OCI-LY1 (cell line): Measurements from ENCODE around the gene FBLIM1.

Experiments used
- H2AFZ ChIP-seq: fragments of 200-600 bp; sonication (generic), shearing (Covaris generic); 2 replicates; pipeline ENCODE4 v1.6.0; 2014; ENCODE audit warnings: antibody characterized with exemption, mild to moderate bottlenecking, low read length
- H3F3A ChIP-seq: fragments of 200-600 bp; sonication (generic), shearing (Covaris generic); 2 replicates; pipeline ENCODE4 v1.6.0; 2014; ENCODE audit warnings: mild to moderate bottlenecking, antibody characterized with exemption, low read length, moderate library complexity; ENCODE audit not compliant: insufficient read depth
- H3K27ac ChIP-seq: fragments of 200-600 bp; sonication (generic); 2 replicates; pipeline ENCODE4 v1.5.1; 2014; ENCODE audit warnings: low read length, mixed run types, mild to moderate bottlenecking, low read depth; ENCODE audit not compliant: poor library complexity, severe bottlenecking
- H3K27me3 ChIP-seq: fragments of 200-600 bp; sonication (generic); 2 replicates; pipeline ENCODE4 v1.6.0; 2014; ENCODE audit warnings: antibody characterized with exemption, mild to moderate bottlenecking, low read length, moderate library complexity; ENCODE audit not compliant: insufficient read depth
- H3K36me3 ChIP-seq: fragments of 200-600 bp; sonication (generic); 2 replicates; pipeline ENCODE4 v1.6.1; 2014; ENCODE audit warnings: mild to moderate bottlenecking, antibody characterized with exemption, low read length, moderate library complexity, mixed read lengths; ENCODE audit not compliant: insufficient read depth
- H3K4me1 ChIP-seq: fragments of 200-600 bp; sonication (generic); 2 replicates; pipeline ENCODE4 v1.5.1; 2014; ENCODE audit warnings: mild to moderate bottlenecking, low read length, moderate library complexity; ENCODE audit not compliant: insufficient read depth, severe bottlenecking
- H3K4me2 ChIP-seq: fragments of 200-600 bp; sonication (generic), shearing (Covaris generic); 2 replicates; pipeline ENCODE4 v1.6.1; 2014; ENCODE audit warnings: low read length
- H3K4me3 ChIP-seq: fragments of 200-600 bp; sonication (generic); 2 replicates; pipeline ENCODE4 v1.5.1; 2014; ENCODE audit warnings: low read length, low read depth, mild to moderate bottlenecking, mixed read lengths; ENCODE audit not compliant: poor library complexity, severe bottlenecking
- H3K79me2 ChIP-seq: fragments of 200-600 bp; shearing (Covaris generic); 2 replicates; pipeline ENCODE4 v1.6.1; 2016; ENCODE audit warnings: mixed run types, low read length, mixed read lengths; ENCODE audit not compliant: insufficient read depth
- H3K9ac ChIP-seq: fragments of 200-600 bp; sonication (generic), shearing (Covaris generic); 2 replicates; pipeline ENCODE4 v1.6.1; 2014; ENCODE audit warnings: mild to moderate bottlenecking, low read length, mixed read lengths
- H3K9me2 ChIP-seq: fragments of 200-600 bp; sonication (generic), shearing (Covaris generic); 2 replicates; pipeline ENCODE4 v1.6.1; 2014; ENCODE audit warnings: low read depth, mild to moderate bottlenecking, low read length, mixed read lengths
- H3K9me3 ChIP-seq: fragments of 200-600 bp; shearing (Covaris generic); 2 replicates; pipeline ENCODE4 v1.6.1; 2014; ENCODE audit warnings: low read length, mixed read lengths
- H4K20me1 ChIP-seq: fragments of 200-600 bp; sonication (generic), shearing (Covaris generic); 2 replicates; pipeline ENCODE4 v1.6.0; 2016; ENCODE audit warnings: mild to moderate bottlenecking, low read length; ENCODE audit not compliant: insufficient read depth
- EZH2 ChIP-seq: fragments of 200-600 bp; sonication (generic), shearing (Covaris generic); IDR thresholded peaks from 2 replicates; pipeline ENCODE4 v1.8.0; 2017; ENCODE audit warnings: borderline replicate concordance, mixed run types, mild to moderate bottlenecking, antibody characterized with exemption, low read length, moderate library complexity, mixed read lengths
- TF ChIP-seq, protein P1 (sequence below): fragments of 200-600 bp; sonication (generic), shearing (Covaris generic); IDR thresholded peaks from 2 replicates; pipeline ENCODE4 v1.5.1; 2017; ENCODE audit warnings: mild to moderate bottlenecking, antibody characterized with exemption, low read length, moderate library complexity, mixed read lengths

The FBLIM1 gene

DNA sequence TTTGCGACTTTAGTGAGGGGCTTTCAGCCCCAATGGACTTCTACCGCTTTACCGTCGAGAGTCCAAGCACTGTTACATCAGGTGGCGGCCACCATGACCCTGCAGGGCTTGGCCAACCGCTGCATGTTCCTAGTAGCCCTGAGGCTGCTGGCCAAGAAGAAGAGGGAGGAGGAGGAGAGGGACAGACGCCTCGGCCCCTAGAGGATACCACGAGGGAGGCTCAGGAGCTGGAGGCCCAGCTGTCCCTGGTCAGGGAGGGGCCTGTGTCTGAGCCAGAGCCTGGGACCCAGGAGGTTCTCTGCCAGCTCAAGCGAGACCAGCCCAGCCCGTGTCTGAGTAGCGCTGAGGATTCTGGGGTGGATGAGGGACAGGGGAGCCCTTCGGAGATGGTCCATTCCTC is 31.2 kb upstream of the FBLIM1 start:
- Histone ChIP-seq H3K9ac (no peak overlapping the region), H3K27me3 (no peaks in the 10 kb centered on the region), H3F3A (no peaks in the 10 kb centered on the region), H3K9me3 (no peaks in the 10 kb centered on the region), H3K27ac (no peak overlapping the region), H4K20me1 (no peaks in the 10 kb centered on the region), H3K4me2 (no peak overlapping the region), H2AFZ (no peak overlapping the region), H3K4me3 (no peak overlapping the region), H3K79me2 (no peaks in the 10 kb centered on the region), H3K36me3 (peaks cover 59% of the 10 kb centered on the region), H3K4me1 (no peaks in the 10 kb centered on the region), H3K9me2 (no peaks in the 10 kb centered on the region)
- TF ChIP-seq EZH2 = no peak
- TF ChIP-seq, protein P1, sequence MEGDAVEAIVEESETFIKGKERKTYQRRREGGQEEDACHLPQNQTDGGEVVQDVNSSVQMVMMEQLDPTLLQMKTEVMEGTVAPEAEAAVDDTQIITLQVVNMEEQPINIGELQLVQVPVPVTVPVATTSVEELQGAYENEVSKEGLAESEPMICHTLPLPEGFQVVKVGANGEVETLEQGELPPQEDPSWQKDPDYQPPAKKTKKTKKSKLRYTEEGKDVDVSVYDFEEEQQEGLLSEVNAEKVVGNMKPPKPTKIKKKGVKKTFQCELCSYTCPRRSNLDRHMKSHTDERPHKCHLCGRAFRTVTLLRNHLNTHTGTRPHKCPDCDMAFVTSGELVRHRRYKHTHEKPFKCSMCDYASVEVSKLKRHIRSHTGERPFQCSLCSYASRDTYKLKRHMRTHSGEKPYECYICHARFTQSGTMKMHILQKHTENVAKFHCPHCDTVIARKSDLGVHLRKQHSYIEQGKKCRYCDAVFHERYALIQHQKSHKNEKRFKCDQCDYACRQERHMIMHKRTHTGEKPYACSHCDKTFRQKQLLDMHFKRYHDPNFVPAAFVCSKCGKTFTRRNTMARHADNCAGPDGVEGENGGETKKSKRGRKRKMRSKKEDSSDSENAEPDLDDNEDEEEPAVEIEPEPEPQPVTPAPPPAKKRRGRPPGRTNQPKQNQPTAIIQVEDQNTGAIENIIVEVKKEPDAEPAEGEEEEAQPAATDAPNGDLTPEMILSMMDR = no peak

DNA sequence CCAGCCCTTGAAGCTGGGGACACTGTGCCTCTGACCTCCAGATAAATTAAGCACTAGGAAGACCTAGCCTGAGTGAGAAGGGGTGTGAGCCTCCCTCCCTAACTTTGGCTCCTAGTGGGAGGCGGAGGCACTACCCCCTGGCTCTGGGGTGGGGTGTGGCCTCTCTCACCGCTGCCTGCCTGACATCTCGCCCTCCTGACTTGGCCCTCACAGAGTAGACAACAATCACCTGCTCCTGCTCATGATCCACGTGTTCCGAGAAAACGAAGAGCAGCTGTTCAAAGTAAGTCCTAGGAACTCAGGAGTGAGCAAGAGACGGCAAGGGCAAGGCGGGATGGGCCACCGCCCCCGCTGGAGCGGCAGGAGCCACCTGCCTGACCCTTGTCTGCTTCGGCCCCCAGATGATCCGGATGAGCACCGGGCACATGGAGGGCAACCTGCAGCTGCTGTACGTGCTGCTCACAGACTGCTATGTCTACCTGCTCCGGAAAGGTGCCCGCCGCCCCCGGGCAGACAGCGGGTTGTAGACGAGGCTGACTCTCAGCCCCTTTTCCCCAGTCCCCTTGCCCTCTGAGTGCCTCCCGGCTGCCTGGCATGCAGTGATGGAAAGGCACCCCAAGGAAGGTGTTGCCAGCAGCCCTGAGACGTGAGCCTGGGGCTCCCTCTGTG is 30.6 kb upstream of the FBLIM1 start:
- Histone ChIP-seq H4K20me1 (no peaks in the 10 kb centered on the region), H3K27ac (no peak overlapping the region), H3K9me2 (no peaks in the 10 kb centered on the region), H3K36me3 (peaks cover 60% of the 10 kb centered on the region), H3K9me3 (no peaks in the 10 kb centered on the region), H3F3A (no peaks in the 10 kb centered on the region), H3K4me2 (no peak overlapping the region), H3K4me1 (no peaks in the 10 kb centered on the region), H3K27me3 (no peaks in the 10 kb centered on the region), H3K9ac (no peak overlapping the region), H2AFZ (no peak overlapping the region), H3K4me3 (no peak overlapping the region), H3K79me2 (no peaks in the 10 kb centered on the region)
- TF ChIP-seq EZH2 = no peak
- TF ChIP-seq, protein P1 = no peak

DNA sequence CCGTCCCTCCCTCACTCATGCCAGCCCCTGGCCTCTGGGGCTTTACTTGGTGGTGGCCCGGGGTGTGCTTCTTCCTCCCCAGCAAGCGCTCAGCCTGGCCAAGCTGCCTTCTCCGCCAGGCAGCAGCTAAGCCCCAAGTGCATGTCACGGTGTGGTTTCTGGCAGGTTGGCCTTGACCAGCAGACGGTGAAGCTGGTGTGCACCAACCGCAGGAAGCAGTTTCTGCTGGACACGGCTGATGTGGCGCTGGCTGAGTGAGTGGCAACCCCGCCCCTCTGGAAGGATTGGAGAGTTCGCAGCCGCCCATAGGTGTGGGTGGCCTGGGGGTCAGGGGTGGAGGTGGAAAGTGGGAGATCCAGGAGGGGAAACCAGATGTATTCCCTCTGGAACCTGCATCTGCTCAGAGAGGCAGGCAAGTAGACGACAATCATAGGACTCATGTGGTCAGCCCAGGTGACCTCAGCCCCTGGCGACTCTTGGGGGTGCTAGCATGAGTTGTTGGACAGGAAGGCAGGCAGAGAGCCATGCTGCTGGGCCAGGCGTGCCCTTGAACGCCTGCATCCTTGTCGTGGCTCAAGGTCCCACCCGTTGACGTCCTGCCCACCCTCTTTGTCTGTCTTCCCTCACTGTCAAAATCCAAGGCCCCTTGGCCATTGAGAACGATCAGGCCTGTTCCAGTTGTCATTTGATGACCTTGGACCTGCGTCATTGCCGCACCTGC is 29.5 kb upstream of the FBLIM1 start:
- Histone ChIP-seq H3K4me3 (no peak overlapping the region), H2AFZ (no peak overlapping the region), H4K20me1 (no peaks in the 10 kb centered on the region), H3K4me1 (no peaks in the 10 kb centered on the region), H3K79me2 (no peaks in the 10 kb centered on the region), H3F3A (no peaks in the 10 kb centered on the region), H3K36me3 (peaks cover 66% of the 10 kb centered on the region), H3K9me2 (no peaks in the 10 kb centered on the region), H3K9me3 (no peaks in the 10 kb centered on the region), H3K4me2 (no peak overlapping the region), H3K9ac (no peak overlapping the region), H3K27me3 (no peaks in the 10 kb centered on the region), H3K27ac (no peak overlapping the region)
- TF ChIP-seq EZH2 = no peak
- TF ChIP-seq, protein P1 = no peak
